Tibial nerve (tissue), 3 donors: ENCODE results near the gene LCNL1.

Experiments
- POLR2A ChIP-seq, 2 donors: fragments of 450-650 bp; IDR thresholded peaks; one replicate each; pipeline ENCODE4 v1.6.1; 2017; ENCODE audit warnings: antibody characterized with exemption in 2 of 2, mild to moderate bottlenecking in 2 of 2, moderate library complexity in 2 of 2
- TF ChIP-seq, protein P1 (sequence below), 5 experiments: fragments of 200-600 bp in 3 of 5; fragments of 450-650 bp in 2 of 5; sonication (generic) in 3 of 5; IDR thresholded peaks; one replicate each; pipeline ENCODE4 v1.5.1; 2016 to 2019; ENCODE audit warnings: antibody characterized with exemption in 5 of 5, mild to moderate bottlenecking in 3 of 5, moderate library complexity in 2 of 5

DNA sequence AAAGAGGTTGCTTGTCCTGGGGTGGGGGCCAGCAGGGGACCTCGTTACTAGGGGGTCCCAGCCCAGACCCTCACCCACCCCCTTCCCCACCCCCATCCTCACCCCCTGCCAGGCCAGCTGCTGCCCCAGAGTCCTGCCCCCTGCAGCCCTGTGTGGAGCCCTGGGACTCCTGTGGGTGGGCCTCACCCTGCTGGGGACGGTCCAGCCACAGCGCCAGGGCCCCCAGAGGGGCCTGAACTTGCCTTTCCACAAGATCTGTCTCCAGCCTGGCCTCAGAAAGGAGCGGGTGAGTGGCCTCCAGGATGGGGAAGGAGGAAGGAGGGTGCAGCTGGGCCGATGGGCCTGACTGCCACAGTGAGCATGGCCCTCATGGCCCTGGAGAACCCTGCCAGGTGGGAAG lies 13.0 kb upstream of the LCNL1 start:
- TF ChIP-seq, protein P1, sequence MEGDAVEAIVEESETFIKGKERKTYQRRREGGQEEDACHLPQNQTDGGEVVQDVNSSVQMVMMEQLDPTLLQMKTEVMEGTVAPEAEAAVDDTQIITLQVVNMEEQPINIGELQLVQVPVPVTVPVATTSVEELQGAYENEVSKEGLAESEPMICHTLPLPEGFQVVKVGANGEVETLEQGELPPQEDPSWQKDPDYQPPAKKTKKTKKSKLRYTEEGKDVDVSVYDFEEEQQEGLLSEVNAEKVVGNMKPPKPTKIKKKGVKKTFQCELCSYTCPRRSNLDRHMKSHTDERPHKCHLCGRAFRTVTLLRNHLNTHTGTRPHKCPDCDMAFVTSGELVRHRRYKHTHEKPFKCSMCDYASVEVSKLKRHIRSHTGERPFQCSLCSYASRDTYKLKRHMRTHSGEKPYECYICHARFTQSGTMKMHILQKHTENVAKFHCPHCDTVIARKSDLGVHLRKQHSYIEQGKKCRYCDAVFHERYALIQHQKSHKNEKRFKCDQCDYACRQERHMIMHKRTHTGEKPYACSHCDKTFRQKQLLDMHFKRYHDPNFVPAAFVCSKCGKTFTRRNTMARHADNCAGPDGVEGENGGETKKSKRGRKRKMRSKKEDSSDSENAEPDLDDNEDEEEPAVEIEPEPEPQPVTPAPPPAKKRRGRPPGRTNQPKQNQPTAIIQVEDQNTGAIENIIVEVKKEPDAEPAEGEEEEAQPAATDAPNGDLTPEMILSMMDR (IDR thresholded peaks at IDR 0.05) = no peak
- TF ChIP-seq POLR2A (IDR thresholded peaks at IDR 0.05) = no peak
